ENCODE results near the gene SASH1.

DNA sequence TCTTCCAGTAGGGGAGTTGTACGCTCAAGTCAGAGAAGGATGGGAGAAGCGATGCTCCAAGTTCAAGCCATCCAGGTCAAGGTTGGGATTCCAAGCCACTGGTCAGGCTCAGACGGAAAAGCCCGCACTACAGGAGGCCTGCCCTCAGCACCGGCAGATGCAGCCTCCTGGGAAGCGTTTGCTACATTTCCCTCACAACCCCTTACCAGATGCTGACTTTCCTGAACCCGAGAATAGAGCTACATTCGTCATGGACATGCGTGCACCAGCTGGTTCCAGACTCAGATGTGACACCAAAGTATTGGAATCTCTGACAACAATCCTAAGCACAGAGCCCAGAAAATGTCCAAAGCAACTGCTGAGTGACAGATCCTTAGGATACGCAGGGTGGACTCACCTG, 174.8 kb downstream of the SASH1 start:
- no peak for TF ChIP-seq EZH2 (IDR thresholded peaks at IDR 0.05; ENCODE audit: borderline replicate concordance, low read depth, low read length, severe bottlenecking)
- TF ChIP-seq, protein P1, sequence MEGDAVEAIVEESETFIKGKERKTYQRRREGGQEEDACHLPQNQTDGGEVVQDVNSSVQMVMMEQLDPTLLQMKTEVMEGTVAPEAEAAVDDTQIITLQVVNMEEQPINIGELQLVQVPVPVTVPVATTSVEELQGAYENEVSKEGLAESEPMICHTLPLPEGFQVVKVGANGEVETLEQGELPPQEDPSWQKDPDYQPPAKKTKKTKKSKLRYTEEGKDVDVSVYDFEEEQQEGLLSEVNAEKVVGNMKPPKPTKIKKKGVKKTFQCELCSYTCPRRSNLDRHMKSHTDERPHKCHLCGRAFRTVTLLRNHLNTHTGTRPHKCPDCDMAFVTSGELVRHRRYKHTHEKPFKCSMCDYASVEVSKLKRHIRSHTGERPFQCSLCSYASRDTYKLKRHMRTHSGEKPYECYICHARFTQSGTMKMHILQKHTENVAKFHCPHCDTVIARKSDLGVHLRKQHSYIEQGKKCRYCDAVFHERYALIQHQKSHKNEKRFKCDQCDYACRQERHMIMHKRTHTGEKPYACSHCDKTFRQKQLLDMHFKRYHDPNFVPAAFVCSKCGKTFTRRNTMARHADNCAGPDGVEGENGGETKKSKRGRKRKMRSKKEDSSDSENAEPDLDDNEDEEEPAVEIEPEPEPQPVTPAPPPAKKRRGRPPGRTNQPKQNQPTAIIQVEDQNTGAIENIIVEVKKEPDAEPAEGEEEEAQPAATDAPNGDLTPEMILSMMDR (IDR thresholded peaks at IDR 0.05; ENCODE audit: borderline replicate concordance, extremely low read depth, low read length, poor library complexity, severe bottlenecking): no peak
